ENCODE data around the gene CYP2U1.

GRCh38 chr4:107951551-107951950 lies 20.2 kb downstream of the CYP2U1 start:
- TF ChIP-seq BHLHE40 (IDR thresholded peaks at IDR 0.05; ENCODE audit: borderline replicate concordance), result no peak
- no peak for TF ChIP-seq ELF4 (IDR thresholded peaks at IDR 0.05)
- no peak for TF ChIP-seq SP1 (IDR thresholded peaks at IDR 0.05)
- TF ChIP-seq HDGF (IDR thresholded peaks at IDR 0.05; ENCODE audit: borderline replicate concordance), result no peak
- TF ChIP-seq FOXM1 (IDR thresholded peaks at IDR 0.05; ENCODE audit: borderline replicate concordance), result no peak
- TF ChIP-seq L3MBTL2 (conservative IDR thresholded peaks at IDR 0.05), result no peak
- TF ChIP-seq TARDBP (IDR thresholded peaks at IDR 0.05), result no peak
- TF ChIP-seq SUZ12 (IDR thresholded peaks at IDR 0.05), result no peak
- TF ChIP-seq PKNOX1 (IDR thresholded peaks at IDR 0.05), result no peak
- TF ChIP-seq FOXK2 (IDR thresholded peaks at IDR 0.05), result no peak
